Stomach (tissue), 9 donors: ENCODE measurements around the gene ADISSP. TPM values are rescaled to one million over a fixed set of nuclear protein-coding genes. Genes with fewer than 3 reads are reported as not detected.

Experiments used
- DNase-seq, 2 donors: peaks; one replicate each; pipeline versions ENCODE4 v3.0.0 to v3.0.0-alpha.2; 2013 to 2019
- H3K27ac ChIP-seq, 5 donors: fragments of 200-600 bp in 4 of 5; sonication (generic) in 4 of 5; one replicate each; pipeline ENCODE4 v1.5.1; 2013 to 2019; ENCODE audit warnings: mild to moderate bottlenecking in 1 of 5, moderate library complexity in 1 of 5
- H3K27me3 ChIP-seq, 3 donors: fragments of 200-600 bp; sonication (generic); one replicate each; pipeline ENCODE4 v1.5.1; 2017 to 2019; ENCODE audit warnings: mixed run types in 1 of 3
- H3K36me3 ChIP-seq, 4 donors: fragments of 200-600 bp; sonication (generic); 1 replicate in 3 of 4; 2 replicates in 1 of 4; pipeline ENCODE4 v1.5.1; 2016 to 2019
- H3K4me1 ChIP-seq, 4 donors: fragments of 200-600 bp; sonication (generic); one replicate each; pipeline ENCODE4 v1.5.1; 2016 to 2019
- H3K4me3 ChIP-seq, 4 donors: fragments of 200-600 bp; sonication (generic) in 3 of 4; one replicate each; pipeline ENCODE4 v1.5.1; 2016 to 2019; ENCODE audit warnings: mild to moderate bottlenecking in 1 of 4
- H3K9me3 ChIP-seq, 4 donors: fragments of 200-600 bp; sonication (generic); one replicate each; pipeline ENCODE4 v1.5.1; 2016 to 2019
- CTCF ChIP-seq, 7 experiments: fragments of 450-650 bp in 4 of 7; fragments of 200-600 bp in 3 of 7; sonication (generic) in 3 of 7; IDR thresholded peaks; one replicate each; pipeline ENCODE4 v1.5.1; 2016 to 2019; ENCODE audit warnings: antibody characterized with exemption in 7 of 7, control low read depth in 2 of 7, mild to moderate bottlenecking in 1 of 7
- EP300 ChIP-seq: sonication (generic); formaldehyde crosslinking; IDR thresholded peaks from one replicate; pipeline ENCODE4 v1.6.1; 2017; ENCODE audit warnings: antibody characterized with exemption
- POLR2A ChIP-seq, 4 donors: fragments of 450-650 bp; IDR thresholded peaks; one replicate each; pipeline ENCODE4 v1.6.1; 2016; ENCODE audit warnings: antibody characterized with exemption in 4 of 4, control low read depth in 2 of 4, mild to moderate bottlenecking in 1 of 4, moderate library complexity in 1 of 4
- POLR2AphosphoS5 ChIP-seq, 3 donors: sonication (generic); formaldehyde crosslinking; IDR thresholded peaks; one replicate each; pipeline ENCODE4 v1.6.1; 2016; ENCODE audit warnings: antibody characterized with exemption in 3 of 3
- whole genome bisulfite sequencing, 5 donors: extraction: QIAGEN DNeasy Blood & Tissue Kit in 3 of 5; methylation state at CpG; one replicate each; pipeline versions ENCODE4 v1.1.5 to v1.1.7; 2013 to 2018; 5-methylcytosine and 5-hydroxymethylcytosine counted together
- intact Hi-C: fragments of 100-400 bp; cut with DNase I; formaldehyde crosslinking; loops from one replicate; pipeline ENCODE4 v1.15.1; 2023; ENCODE audit warnings: low total_unique reads
- polyA plus RNA-seq, 3 donors: library from polyadenylated mRNA; stranded (reverse); fragments of 200-250 nt; gene quantifications; one replicate each; pipeline ENCODE4 v1.2.3, GENCODE V29; 2013
- total RNA-seq, 5 donors: library from RNA; depleted of rRNA; stranded (reverse); fragments of >200 nt; gene quantifications; one replicate each; pipeline versions ENCODE4 v1.1.0 to v1.2.3, GENCODE V29; 2014 to 2016
- donor health status: healthy with polysubstance abuse.
- donor health status: Bipolar disorder and iron deficiency.
- donor health status: healthy.

The ADISSP gene
- total and polyA plus RNA-seq, 8 donors: 5.9 to 136 (median 27.4) TPM

GRCh38 chr20:3754276-3754630 is 13.3 kb downstream of the ADISSP start:
- no peak for TF ChIP-seq CTCF (IDR thresholded peaks at IDR 0.05)
- no peak for TF ChIP-seq POLR2A (IDR thresholded peaks at IDR 0.05)
- TF ChIP-seq EP300: no peak
- TF ChIP-seq POLR2AphosphoS5 (IDR thresholded peaks at IDR 0.05): no peak
- peaks cover 16 to 49% (median 29%) of the 10 kb centered on the region in 4 donors for H3K4me1 ChIP-seq
- H3K4me3 ChIP-seq: no peak overlapping the region
- intact Hi-C loops: loop anchor here (10.0 kb wide), 1 partner anchor 101 kb away; no protein-coding TSS in a partner anchor
- WGBS, 5 donors: 90 to 94% (median 93%) methylated on average over 10 to 16 of the region's 16 CpGs
- no peaks in the 10 kb centered on the region for H3K9me3 ChIP-seq
- H3K27ac ChIP-seq: peak overlapping the region in 1 of 5 donors; percentile 42
- H3K27me3 ChIP-seq: peaks cover 0 to 22% (median 13%) of the 10 kb centered on the region in 3 donors
- H3K36me3 ChIP-seq: peaks cover 16 to 78% (median 47%) of the 10 kb centered on the region in 4 donors
- DNase-seq: peak in 1 of 2 donors; percentile 4

GRCh38 chr20:3753501-3754275 is 13.9 kb downstream of the ADISSP start:
- peaks cover 16 to 50% (median 29%) of the 10 kb centered on the region in 4 donors for H3K4me1 ChIP-seq
- intact Hi-C loops: loop anchor here (10.0 kb wide), 1 partner anchor 101 kb away; no protein-coding TSS in a partner anchor
- peak in 1 of 2 donors; percentile 20 for DNase-seq
- H3K36me3 ChIP-seq: peaks cover 16 to 76% (median 44%) of the 10 kb centered on the region in 4 donors
- peaks cover 0 to 22% (median 13%) of the 10 kb centered on the region in 3 donors for H3K27me3 ChIP-seq
- no peaks in the 10 kb centered on the region for H3K9me3 ChIP-seq
- H3K27ac ChIP-seq: peak overlapping the region in 1 of 5 donors; percentile 42
- H3K4me3 ChIP-seq: no peak overlapping the region
- 80 to 92% (median 85%) methylated on average over 10 to 26 of the region's 26 CpGs for WGBS, 5 donors
- TF ChIP-seq CTCF (IDR thresholded peaks at IDR 0.05): no peak
- TF ChIP-seq EP300: no peak
- no peak for TF ChIP-seq POLR2A (IDR thresholded peaks at IDR 0.05)
- TF ChIP-seq POLR2AphosphoS5 (IDR thresholded peaks at IDR 0.05): no peak

GRCh38 chr20:3753098-3753497 is 14.5 kb downstream of the ADISSP start:
- TF ChIP-seq CTCF (IDR thresholded peaks at IDR 0.05) (peak in 5 of 7 experiments; percentile 57 to 75 (median 69)), EP300 (no peak)
- 40 to 53% (median 47%) methylated on average over 4 of the region's 4 CpGs for WGBS, 5 donors
- H3K4me1 ChIP-seq: peaks cover 16 to 50% (median 29%) of the 10 kb centered on the region in 4 donors
- no peak overlapping the region for H3K4me3 ChIP-seq
- intact Hi-C loops: loop anchor here (10.0 kb wide), 1 partner anchor 102 kb away; no protein-coding TSS in a partner anchor
- peaks cover 13 to 70% (median 39%) of the 10 kb centered on the region in 4 donors for H3K36me3 ChIP-seq
- H3K9me3 ChIP-seq: no peaks in the 10 kb centered on the region
- peak overlapping the region in 1 of 5 donors; percentile 46 for H3K27ac ChIP-seq
- peaks cover 0 to 22% (median 13%) of the 10 kb centered on the region in 3 donors for H3K27me3 ChIP-seq
- DNase-seq: peak; percentile 70 to 90

GRCh38 chr20:3752386-3752759 is 15.2 kb downstream of the ADISSP start:
- WGBS, 5 donors: 28 to 68% (median 33%) methylated on average over 13 of the region's 13 CpGs
- no peak for DNase-seq
- Histone ChIP-seq H3K27ac (peak overlapping the region in 1 of 5 donors; percentile 46), H3K36me3 (peaks cover 6 to 63% (median 32%) of the 10 kb centered on the region in 4 donors), H3K4me3 (peak overlapping the region; percentile 35 to 55 (median 38)), H3K9me3 (no peaks in the 10 kb centered on the region), H3K27me3 (peaks cover 0 to 22% (median 13%) of the 10 kb centered on the region in 3 donors), H3K4me1 (peaks cover 16 to 46% (median 29%) of the 10 kb centered on the region in 4 donors)
- intact Hi-C loops: loop anchor here (10.0 kb wide), 1 partner anchor 102 kb away; no protein-coding TSS in a partner anchor
- TF ChIP-seq CTCF (IDR thresholded peaks at IDR 0.05) (no peak), EP300 (no peak), POLR2AphosphoS5 (IDR thresholded peaks at IDR 0.05) (no peak), POLR2A (IDR thresholded peaks at IDR 0.05) (no peak)
